ENCODE results near the gene MVB12A. TPM values are rescaled to one million over a fixed set of nuclear protein-coding genes. Genes with fewer than 3 reads are reported as not detected.

Gene MVB12A
- 13.8 and 13.9 TPM in 2 replicates for total RNA-seq (2012; rRNA removed)
- 43.9 and 44.3 TPM in 2 replicates for polyA plus RNA-seq (2012; rRNA removed)
- 35.8 and 58.5 TPM in 2 replicates for polyA plus RNA-seq (2012; cell fraction: cytosol; rRNA removed)
- polyA plus RNA-seq (2012; cell fraction: nucleus; rRNA removed; ENCODE audit: low replicate concordance) = 42.9 and 77.3 TPM in 2 replicates
- percentile 53 among the genes with signal in this experiment for Bru-seq, nascent RNA
- percentile 73 among the genes with signal in this experiment for BruChase-seq, experiment 1, labeled RNA remaining after a 6-hour chase
- BruChase-seq, experiment 2, labeled RNA remaining after a 2-hour chase = percentile 57 among the genes with signal in this experiment
- long read RNA-seq, transcript MVB12A-201 (9 exons, 2,223 nt) = major isoform, 23 of 31 reads
- long read RNA-seq, partial matches to known transcripts = 1 of 31 reads
- long read RNA-seq, other reads (novel, unspliced or antisense) = 4 of 31 reads

GRCh38 chr19:17419621-17420474, at the start of gene MVB12A:
TSS of gene MVB12A (plus strand) at chr19:17420047. CDS start at chr19:17420136, 89 bp downstream.
- Histone ChIP-seq H3K4me1 (ENCODE audit: control insufficient read depth, insufficient read depth, low read length) (peaks cover 4% of the 10 kb centered on the region; the same call in 1 of the 2 replicates), H2AFZ (replicated peaks; ENCODE audit: low read length, poor library complexity) (peak within 1 kb of the TSS; percentile 99), H2BK120ac (ENCODE audit: low read depth, low read length) (no peak within 1 kb of the TSS), H3K23ac (ENCODE audit: low read depth, low read length) (peak within 1 kb of the TSS; percentile 48; the same call in 1 of the 2 replicates), H3K18ac (ENCODE audit: low read depth, low read length) (peak within 1 kb of the TSS; percentile 31), H3K4ac (ENCODE audit: low read depth, low read length) (peak within 1 kb of the TSS; percentile 60), H3K27me3 (ENCODE audit: control insufficient read depth, insufficient read depth, low read length) (0 out of 2 replicates have a peak, but pooled peaks cover under 1% of the 10 kb centered on the region), H3K4me3 (ENCODE audit: insufficient read depth, low read depth, low read length) (peak within 1 kb of the TSS; percentile 72), H4K20me1 (ENCODE audit: insufficient read depth, low read length) (no peaks in the 10 kb centered on the region), H2BK20ac (ENCODE audit: low read depth, low read length) (no peak within 1 kb of the TSS), H3K14ac (replicated peaks; ENCODE audit: low read depth, low read length) (peak within 1 kb of the TSS; percentile 83), H3K9me3 (ENCODE audit: control insufficient read depth, insufficient read depth, low read length) (no peaks in the 10 kb centered on the region), H2BK5ac (ENCODE audit: low read depth, low read length, poor library complexity, severe bottlenecking) (peak within 1 kb of the TSS; percentile 80), H2AK5ac (ENCODE audit: low read depth, low read length) (peak within 1 kb of the TSS; percentile 90), H2BK15ac (ENCODE audit: low read depth, low read length) (no peak within 1 kb of the TSS), H3K9me1 (ENCODE audit: insufficient read depth, low read length) (peaks cover 7% of the 10 kb centered on the region; the same call in 1 of the 2 replicates), H3K4me2 (ENCODE audit: low read depth, low read length) (peak within 1 kb of the TSS; percentile 88), H2AK9ac (replicated peaks; ENCODE audit: low read depth, low read length, poor library complexity) (peak within 1 kb of the TSS; percentile 88), H3K56ac (ENCODE audit: extremely low read depth, insufficient read depth, low read length) (peak within 1 kb of the TSS; percentile 41; the same call in 1 of the 2 replicates), H3K36me3 (ENCODE audit: control insufficient read depth, insufficient read depth, low read length) (peaks cover 5% of the 10 kb centered on the region; the same call in 1 of the 2 replicates), H3K79me1 (ENCODE audit: low read depth in 1 of 2, low read length in 2 of 2) (peaks cover 5 to 12% of the 10 kb centered on the region in 2 experiments; a peak in 3 of 4 replicates), H4K5ac (ENCODE audit: low read depth, low read length) (peak within 1 kb of the TSS; percentile 76), H3K27ac (ENCODE audit: insufficient read depth, low read length) (peak within 1 kb of the TSS; percentile 68), H4K8ac (ENCODE audit: low read depth in 2 of 2, low read length in 2 of 2) (peak within 1 kb of the TSS; percentile 94 to 98), H4K91ac (ENCODE audit: insufficient read depth, low read depth, low read length) (peak within 1 kb of the TSS; percentile 71), H3K9ac (ENCODE audit: low read depth, low read length) (peak within 1 kb of the TSS; percentile 73)
- ChIA-PET POLR2A (ENCODE audit: unreplicated experiment) (interaction anchor here (0.6 kb wide), 2 partner anchors 24 to 91 kb away, joined by 6 to 15 read pairs; no protein-coding TSS in a partner anchor), CTCF (interaction anchor here (0.6 to 0.7 kb wide), 2 partner anchors 9 to 27 kb away, joined by 3 to 4 read pairs; no protein-coding TSS in a partner anchor)
- in situ Hi-C loops (cut with MboI; ENCODE audit: low sequenced_read_pairs) (no loop called here), dilution Hi-C loops (cut with HindIII; ENCODE audit: low sequenced_read_pairs, unreplicated experiment) (no loop called here), intact Hi-C loops (cut with micrococcal nuclease) (no loop called here)
- DNase-seq (peak; percentile 99), ATAC-seq (ENCODE audit: low read depth) (peak; percentile 99)
- no TSS peak for BruUV-seq (replicated peaks)
- WGBS, 2 experiments (ENCODE audit: extremely low coverage in 2 of 2, insufficient read length in 1 of 2) = 0% methylated on average over 50 of the region's 85 CpGs; no CpG with 5 or more reads in 1 of the 2 experiments
- TF ChIP-seq, protein P1, sequence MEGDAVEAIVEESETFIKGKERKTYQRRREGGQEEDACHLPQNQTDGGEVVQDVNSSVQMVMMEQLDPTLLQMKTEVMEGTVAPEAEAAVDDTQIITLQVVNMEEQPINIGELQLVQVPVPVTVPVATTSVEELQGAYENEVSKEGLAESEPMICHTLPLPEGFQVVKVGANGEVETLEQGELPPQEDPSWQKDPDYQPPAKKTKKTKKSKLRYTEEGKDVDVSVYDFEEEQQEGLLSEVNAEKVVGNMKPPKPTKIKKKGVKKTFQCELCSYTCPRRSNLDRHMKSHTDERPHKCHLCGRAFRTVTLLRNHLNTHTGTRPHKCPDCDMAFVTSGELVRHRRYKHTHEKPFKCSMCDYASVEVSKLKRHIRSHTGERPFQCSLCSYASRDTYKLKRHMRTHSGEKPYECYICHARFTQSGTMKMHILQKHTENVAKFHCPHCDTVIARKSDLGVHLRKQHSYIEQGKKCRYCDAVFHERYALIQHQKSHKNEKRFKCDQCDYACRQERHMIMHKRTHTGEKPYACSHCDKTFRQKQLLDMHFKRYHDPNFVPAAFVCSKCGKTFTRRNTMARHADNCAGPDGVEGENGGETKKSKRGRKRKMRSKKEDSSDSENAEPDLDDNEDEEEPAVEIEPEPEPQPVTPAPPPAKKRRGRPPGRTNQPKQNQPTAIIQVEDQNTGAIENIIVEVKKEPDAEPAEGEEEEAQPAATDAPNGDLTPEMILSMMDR (conservative IDR thresholded peaks at IDR 0.05; ENCODE audit: low read depth, low read length) = no peak
- TF ChIP-seq POLR2A (IDR thresholded peaks at IDR 0.05; ENCODE audit: low read depth, low read length) = peak; percentile 42; the same call in 1 of the 2 replicates
- TF ChIP-seq RCOR1 (IDR thresholded peaks at IDR 0.05; ENCODE audit: insufficient replicate concordance, low read length) = peak; percentile 26
- TF ChIP-seq, protein P2, sequence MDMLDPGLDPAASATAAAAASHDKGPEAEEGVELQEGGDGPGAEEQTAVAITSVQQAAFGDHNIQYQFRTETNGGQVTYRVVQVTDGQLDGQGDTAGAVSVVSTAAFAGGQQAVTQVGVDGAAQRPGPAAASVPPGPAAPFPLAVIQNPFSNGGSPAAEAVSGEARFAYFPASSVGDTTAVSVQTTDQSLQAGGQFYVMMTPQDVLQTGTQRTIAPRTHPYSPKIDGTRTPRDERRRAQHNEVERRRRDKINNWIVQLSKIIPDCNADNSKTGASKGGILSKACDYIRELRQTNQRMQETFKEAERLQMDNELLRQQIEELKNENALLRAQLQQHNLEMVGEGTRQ (IDR thresholded peaks at IDR 0.05; ENCODE audit: low read depth, low read length) = peak; percentile 67
- no peak for TF ChIP-seq SMC3 (IDR thresholded peaks at IDR 0.05; ENCODE audit: low read depth, low read length)
- TF ChIP-seq BHLHE40 (IDR thresholded peaks at IDR 0.05; ENCODE audit: low read depth, low read length) = peak; percentile 92
- TF ChIP-seq RFX5 (IDR thresholded peaks at IDR 0.05; ENCODE audit: low read depth, low read length) = no peak
- TF ChIP-seq MXI1 (IDR thresholded peaks at IDR 0.05; ENCODE audit: borderline replicate concordance, low read depth, low read length) = peak; percentile 49; the same call in 1 of the 2 replicates
- no peak for TF ChIP-seq MAFK (IDR thresholded peaks at IDR 0.05; ENCODE audit: low read depth, low read length)
- 0 out of 2 replicates have a peak, but pooled peaks have one; percentile 7 for TF ChIP-seq FOS (IDR thresholded peaks at IDR 0.05; ENCODE audit: low read depth, low read length)
- no peak for TF ChIP-seq CHD1 (IDR thresholded peaks at IDR 0.05; ENCODE audit: low read depth, low read length)
